ENCODE data around the gene TRAF3.

The TRAF3 gene

DNA sequence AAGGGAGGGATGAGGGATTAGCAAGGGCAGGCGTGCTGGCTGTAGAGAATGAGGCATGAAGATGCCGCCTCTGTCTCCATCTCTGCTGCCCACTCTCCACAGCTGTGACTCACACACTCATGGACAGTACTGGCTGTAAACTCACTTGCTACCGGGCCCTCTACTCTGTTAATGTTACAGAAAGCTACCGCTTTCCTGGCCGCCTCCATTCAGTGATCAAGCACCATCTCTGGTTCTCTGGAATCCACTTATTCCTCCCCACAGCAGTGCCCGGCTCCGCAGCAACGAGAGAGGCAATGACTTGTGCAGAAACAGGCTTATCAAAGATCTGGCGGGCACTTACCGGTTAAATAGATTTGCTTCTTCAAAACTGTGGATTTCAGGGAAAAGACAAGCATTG lies 180.0 kb downstream of the TRAF3 start:
- DNase-seq (ENCODE audit: low spot score) = no peak

- DNase-seq (ENCODE audit: low spot score) = no peak
Observed at GRCh38 chr14:102958461-102958860, 181.2 kb downstream of the TRAF3 start.
